IMR-90 (cell line): ENCODE results near the gene ZNF594. TPM values are rescaled to one million over a fixed set of nuclear protein-coding genes. Genes with fewer than 3 reads are reported as not detected.
"Not testable (repeated sequence)": the region's sequence is repeated elsewhere in the genome, so short reads cannot be mapped to it uniquely, and the experiment has no call there.

Experiments used
- ATAC-seq: fragments of 200-7000 bp; cut with Tn5 transposase; 2 replicates; pipeline ENCODE4 v1.9.1; 2020; ENCODE audit warnings: low read depth, mild to moderate bottlenecking, moderate library complexity
- BruUV-seq: library from RNA; stranded (reverse); fragments of 400-500 nt; replicated peaks from 2 replicates; lab custom pipeline; 2021; lab: Mats Ljungman, UMichigan
- CTCF ChIA-PET: fragments of 300-600 bp; formaldehyde crosslinking; extraction: SDS; loops from one replicate; lab custom pipeline; 2021; ENCODE audit warnings: antibody characterized with exemption; lab: Yijun Ruan, JAX
- POLR2A ChIA-PET: fragments of 300-600 bp; sonication (Branson Sonifier 250); formaldehyde crosslinking; loops from one replicate; lab custom pipeline; 2022; ENCODE audit warnings: antibody characterized with exemption; ENCODE audit not compliant: unreplicated experiment; lab: Charles Lee
- DNase-seq: peaks from one replicate; pipeline ENCODE4 v3.0.0; 2013
- H2AFZ ChIP-seq: replicated peaks from 2 replicates; pipeline ENCODE3; 2013; ENCODE audit warnings: low read length, mild to moderate bottlenecking; ENCODE audit not compliant: poor library complexity
- H2AK5ac ChIP-seq: 2 replicates; pipeline ENCODE4 v1.6.1; 2013; ENCODE audit warnings: low read depth, low read length, inconsistent platforms
- H2AK9ac ChIP-seq: replicated peaks from 2 replicates; pipeline ENCODE3; 2013; ENCODE audit warnings: mild to moderate bottlenecking, low read depth, low read length, moderate library complexity; ENCODE audit not compliant: poor library complexity
- H2BK120ac ChIP-seq: 2 replicates; pipeline ENCODE4 v1.6.1; 2013; ENCODE audit warnings: low read depth, low read length, inconsistent platforms
- H2BK15ac ChIP-seq: 3 replicates; pipeline ENCODE4 v1.6.1; 2013; ENCODE audit warnings: low read depth, low read length, inconsistent platforms
- H2BK20ac ChIP-seq: 2 replicates; pipeline ENCODE4 v1.6.1; 2013; ENCODE audit warnings: low read depth, mild to moderate bottlenecking, inconsistent platforms, low read length, moderate library complexity
- H2BK5ac ChIP-seq: 2 replicates; pipeline ENCODE4 v1.6.1; 2013; ENCODE audit warnings: mild to moderate bottlenecking, low read depth, low read length, inconsistent platforms; ENCODE audit not compliant: poor library complexity, severe bottlenecking
- H3K14ac ChIP-seq: replicated peaks from 2 replicates; pipeline ENCODE4 v1.6.1; 2013; ENCODE audit warnings: low read depth, low read length, inconsistent platforms
- H3K18ac ChIP-seq: 2 replicates; pipeline ENCODE4 v1.6.1; 2013; ENCODE audit warnings: low read depth, low read length, control low read depth
- H3K23ac ChIP-seq: 2 replicates; pipeline ENCODE4 v1.6.1; 2013; ENCODE audit warnings: low read depth, low read length, inconsistent platforms
- H3K27ac ChIP-seq: 2 replicates; pipeline ENCODE4 v1.5.1; 2013; ENCODE audit warnings: mild to moderate bottlenecking, control low read depth, low read length; ENCODE audit not compliant: insufficient read depth
- H3K27me3 ChIP-seq: 2 replicates; pipeline ENCODE4 v1.6.1; 2013; ENCODE audit warnings: low read length; ENCODE audit not compliant: control insufficient read depth, insufficient read depth
- H3K36me3 ChIP-seq: 2 replicates; pipeline ENCODE4 v1.6.1; 2013; ENCODE audit warnings: low read length, mixed read lengths; ENCODE audit not compliant: control insufficient read depth, insufficient read depth
- H3K4ac ChIP-seq: 2 replicates; pipeline ENCODE4 v1.6.1; 2013; ENCODE audit warnings: low read depth, low read length, inconsistent platforms
- H3K4me1 ChIP-seq: 2 replicates; pipeline ENCODE4 v1.6.1; 2013; ENCODE audit warnings: low read length, mixed read lengths; ENCODE audit not compliant: control insufficient read depth, insufficient read depth
- H3K4me2 ChIP-seq: 2 replicates; pipeline ENCODE4 v1.6.1; 2013; ENCODE audit warnings: low read depth, mild to moderate bottlenecking, control low read depth, low read length, moderate library complexity
- H3K4me3 ChIP-seq: 2 replicates; pipeline ENCODE4 v1.5.1; 2013; ENCODE audit warnings: low read depth, mild to moderate bottlenecking, control low read depth, low read length, moderate library complexity; ENCODE audit not compliant: insufficient read depth
- H3K56ac ChIP-seq: 2 replicates; pipeline ENCODE4 v1.6.1; 2013; ENCODE audit warnings: low read length, inconsistent platforms; ENCODE audit not compliant: insufficient read depth; ENCODE audit errors: extremely low read depth
- H3K79me1 ChIP-seq, 2 experiments: 2 replicates each; pipeline ENCODE4 v1.6.1; 2013; ENCODE audit warnings: low read length in 2 of 2, inconsistent platforms in 1 of 2, low read depth in 1 of 2
- H3K9ac ChIP-seq: 2 replicates; pipeline ENCODE4 v1.6.1; 2013; ENCODE audit warnings: low read depth, low read length, control low read depth
- H3K9me1 ChIP-seq: 2 replicates; pipeline ENCODE4 v1.6.1; 2013; ENCODE audit warnings: low read length, inconsistent platforms; ENCODE audit not compliant: insufficient read depth
- H3K9me3 ChIP-seq: 2 replicates; pipeline ENCODE4 v1.6.1; 2013; ENCODE audit warnings: low read length; ENCODE audit not compliant: control insufficient read depth, insufficient read depth
- H4K20me1 ChIP-seq: 2 replicates; pipeline ENCODE4 v1.6.1; 2013; ENCODE audit warnings: low read length, inconsistent platforms; ENCODE audit not compliant: insufficient read depth
- H4K5ac ChIP-seq: 2 replicates; pipeline ENCODE4 v1.6.1; 2013; ENCODE audit warnings: mild to moderate bottlenecking, low read depth, low read length, control low read depth
- H4K8ac ChIP-seq, 2 experiments: 2 replicates each; pipeline ENCODE4 v1.6.1; 2013; ENCODE audit warnings: low read depth in 2 of 2, low read length in 2 of 2, control low read depth in 1 of 2, inconsistent platforms in 1 of 2
- H4K91ac ChIP-seq: 2 replicates; pipeline ENCODE4 v1.6.1; 2013; ENCODE audit warnings: low read depth, low read length, inconsistent platforms; ENCODE audit not compliant: insufficient read depth
- WGBS, 2 experiments: methylation state at CpG; one replicate each; pipeline versions ENCODE4 v1.1.5 to v1.1.7; 2013; ENCODE audit warnings: missing lambda C conversion rate in 2 of 2; ENCODE audit not compliant: insufficient read length in 1 of 2; ENCODE audit errors: extremely low coverage in 2 of 2; 5-methylcytosine and 5-hydroxymethylcytosine counted together
- dilution Hi-C: fragments of 300-500 bp; cut with HindIII; formaldehyde crosslinking; loops from one replicate; pipeline ENCODE4 v1.14.3; 2018; ENCODE audit warnings: low sequenced_read_pairs; ENCODE audit not compliant: unreplicated experiment
- in situ Hi-C: fragments of 300-500 bp; cut with MboI; formaldehyde crosslinking; loops from 3 replicates; pipeline ENCODE4 v1.14.3; 2019; ENCODE audit warnings: low sequenced_read_pairs, inconsistent platforms, mixed read lengths
- intact Hi-C: fragments of 100-400 bp; cut with micrococcal nuclease; formaldehyde crosslinking; loops from 2 replicates; pipeline ENCODE4 v1.10.0; 2022
- polyA plus RNA-seq, 3 experiments: library from polyadenylated mRNA; depleted of rRNA; stranded (reverse); fragments of >200 nt; gene quantifications; 2 replicates each; pipeline ENCODE4 v1.2.3, GENCODE V29; 2012; ENCODE audit warnings: low replicate concordance in 1 of 3
- total RNA-seq: library from RNA; depleted of rRNA; stranded (reverse); fragments of >200 nt; gene quantifications from 2 replicates; pipeline ENCODE4 v1.2.3, GENCODE V29; 2012

ZNF594 gene
- total and polyA plus RNA-seq, 2 of the 4 experiments (the other 2 are of a cell fraction), result 2.5 to 7.2 TPM

DNA sequence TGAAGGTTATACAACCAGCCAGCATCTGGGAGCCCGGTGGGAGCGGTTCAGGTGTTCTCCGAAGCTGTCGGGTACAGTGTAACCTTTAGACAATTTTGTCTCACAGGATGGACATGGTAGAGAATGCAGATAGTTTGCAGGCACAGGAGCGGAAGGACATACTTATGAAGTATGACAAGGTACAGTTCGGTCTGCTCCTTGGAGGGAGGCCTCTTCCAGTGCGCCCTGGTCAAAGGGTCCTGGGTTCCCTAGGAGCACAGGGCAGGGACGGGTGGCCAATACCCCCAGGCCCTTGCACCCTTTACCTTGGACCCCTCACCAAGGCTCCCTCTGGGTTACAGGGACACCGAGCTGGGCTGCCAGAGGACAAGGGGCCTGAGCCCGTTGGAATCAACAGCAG lies 61.4 kb downstream of the ZNF594 start:
- H3K23ac ChIP-seq, H2BK5ac ChIP-seq, H3K14ac ChIP-seq, H2BK20ac ChIP-seq, H3K4me1 ChIP-seq, dilution Hi-C loops, H3K56ac ChIP-seq, DNase-seq, CTCF ChIA-PET, H2BK15ac ChIP-seq, H3K9ac ChIP-seq, H3K18ac ChIP-seq, in situ Hi-C loops, BruUV-seq, H3K4me2 ChIP-seq, H4K5ac ChIP-seq, H2AFZ ChIP-seq, H4K8ac ChIP-seq, H2BK120ac ChIP-seq, H2AK5ac ChIP-seq, H4K91ac ChIP-seq, POLR2A ChIA-PET, ATAC-seq, H3K9me3 ChIP-seq, H3K4me3 ChIP-seq, H3K27ac ChIP-seq, intact Hi-C loops, H3K36me3 ChIP-seq, H3K4ac ChIP-seq, H4K20me1 ChIP-seq, H2AK9ac ChIP-seq, H3K79me1 ChIP-seq, H3K9me1 ChIP-seq: not testable (repeated sequence)
- WGBS, 2 experiments, result 78% methylated on average over 5 of the region's 10 CpGs; no CpG with 5 or more reads in 1 of the 2 experiments
- peaks cover 13% of the 10 kb centered on the region for H3K27me3 ChIP-seq

DNA sequence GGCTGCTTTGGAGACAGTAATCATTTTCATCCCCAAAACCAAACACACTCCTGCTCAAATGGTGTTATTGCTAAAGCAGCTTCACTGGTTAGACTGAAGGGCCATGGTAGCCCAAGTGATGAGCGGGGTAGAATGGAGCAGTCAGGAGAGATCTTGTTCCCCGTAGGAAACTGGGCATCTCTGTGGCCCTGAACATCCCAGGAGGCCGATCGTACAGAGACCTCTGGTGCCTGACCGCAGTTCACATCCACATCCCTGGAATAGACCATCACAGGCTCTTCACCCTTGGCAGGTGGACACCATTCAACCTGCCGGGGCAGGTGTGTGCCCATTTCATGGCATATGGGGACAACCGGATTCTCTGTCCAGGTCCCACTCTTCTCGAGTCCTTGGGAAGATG lies 61.9 kb downstream of the ZNF594 start:
- H2BK20ac ChIP-seq, H3K36me3 ChIP-seq, H3K9me3 ChIP-seq, H3K4me1 ChIP-seq, in situ Hi-C loops, H3K18ac ChIP-seq, H2AK9ac ChIP-seq, H3K4me2 ChIP-seq, H3K23ac ChIP-seq, H3K9me1 ChIP-seq, H3K27ac ChIP-seq, H4K91ac ChIP-seq, intact Hi-C loops, CTCF ChIA-PET, H3K14ac ChIP-seq, H4K20me1 ChIP-seq, H3K79me1 ChIP-seq, H3K56ac ChIP-seq, H4K5ac ChIP-seq, H2BK5ac ChIP-seq, H2AK5ac ChIP-seq, dilution Hi-C loops, H2BK15ac ChIP-seq, H3K4me3 ChIP-seq, ATAC-seq, POLR2A ChIA-PET, H2BK120ac ChIP-seq, H4K8ac ChIP-seq, H3K9ac ChIP-seq, H2AFZ ChIP-seq, H3K4ac ChIP-seq, DNase-seq, BruUV-seq: not testable (repeated sequence)
- 78% methylated on average over 7 of the region's 8 CpGs; no CpG with 5 or more reads in 1 of the 2 experiments for WGBS, 2 experiments
- H3K27me3 ChIP-seq, result peaks cover 13% of the 10 kb centered on the region
